Measurements from ENCODE around the gene PROK2. TPM values are rescaled to one million over a fixed set of nuclear protein-coding genes. Genes with fewer than 3 reads are reported as not detected.

Gene PROK2
- total and polyA plus RNA-seq, 10 of the 15 experiments (the other 5 are each of a cell fraction or from before 2014, with no cell fraction given): not detected

- peaks cover 10% of the 10 kb centered on the region for H3K4me1 ChIP-seq (ENCODE audit: control insufficient read depth, insufficient read depth, low read length)
- H3K4me2 ChIP-seq (ENCODE audit: control insufficient read depth, insufficient read depth): peak overlapping the region; percentile 94
- H3K9ac ChIP-seq (ENCODE audit: control insufficient read depth, insufficient read depth, low read length): peak overlapping the region; percentile 13; the same call in 1 of the 2 replicates
- no peak overlapping the region for H3K27ac ChIP-seq (ENCODE audit: control insufficient read depth, insufficient read depth)
- H4K20me1 ChIP-seq (ENCODE audit: control insufficient read depth, insufficient read depth): no peaks in the 10 kb centered on the region
- peaks cover 9 to 12% of the 10 kb centered on the region in 2 experiments for H3K27me3 ChIP-seq (replicated peaks in 1 of 2; ENCODE audit: control insufficient read depth in 2 of 2, insufficient read depth in 2 of 2, low read length in 1 of 2)
- TF ChIP-seq HDAC6 (IDR thresholded peaks at IDR 0.05; ENCODE audit: unreplicated experiment): peak; percentile 31
- TF ChIP-seq CBX3 (IDR thresholded peaks at IDR 0.05; ENCODE audit: borderline replicate concordance, low read depth): no peak
- TF ChIP-seq EGR1 (IDR thresholded peaks at IDR 0.05; ENCODE audit: borderline replicate concordance in 1 of 2, low read depth in 2 of 2, low read length in 2 of 2): no peak
- TF ChIP-seq PML (IDR thresholded peaks at IDR 0.05; ENCODE audit: low read length): no peak
- no peak for TF ChIP-seq ESRRA (IDR thresholded peaks at IDR 0.05; ENCODE audit: low read length)
- no peak for TF ChIP-seq PAX8 (IDR thresholded peaks at IDR 0.05)
- TF ChIP-seq LARP7 (IDR thresholded peaks at IDR 0.05): 0 out of 2 replicates have a peak, but pooled peaks have one; percentile 59
- no peak for TF ChIP-seq NFYA (IDR thresholded peaks at IDR 0.05; ENCODE audit: borderline replicate concordance, low read depth, low read length)
- TF ChIP-seq NR2F1 (conservative IDR thresholded peaks at IDR 0.05): no peak
- peak; percentile 99 for TF ChIP-seq SUZ12 (IDR thresholded peaks at IDR 0.05; ENCODE audit: unreplicated experiment)
- no peak for TF ChIP-seq WRNIP1 (IDR thresholded peaks at IDR 0.05; ENCODE audit: borderline replicate concordance, low read depth, low read length)
- 0 out of 2 replicates have a peak, but pooled peaks have one; percentile 69 for TF ChIP-seq EZH2 (IDR thresholded peaks at IDR 0.05; ENCODE audit: borderline replicate concordance, control insufficient read depth, low read depth, low read length)
- peak; percentile 68 for ATAC-seq
- POLR2A ChIA-PET: no interaction called here
- 2% methylated on average over 49 of the region's 73 CpGs for WGBS (ENCODE audit: insufficient coverage, insufficient replicate concordance, low lambda C conversion rate, missing lambda C conversion rate)
- FAIRE-seq: no peak
- no peaks in the 10 kb centered on the region; the same call in 2 of the 3 replicates for H3K9me3 ChIP-seq (replicated peaks; ENCODE audit: control insufficient read depth, insufficient read depth, low read length)
- in situ Hi-C loops (cut with MboI) (no loop called here), intact Hi-C loops (cut with micrococcal nuclease; ENCODE audit: unreplicated experiment) (loop anchor here (5.0 kb wide), 1 partner anchor 1098 kb away; no protein-coding TSS in a partner anchor)
- SMC1A ChIA-PET (ENCODE audit: uncharacterized antibody, unreplicated experiment): interaction anchor here (1.1 kb wide), 1 partner anchor 936 kb away, joined by 4 read pairs; no protein-coding TSS in a partner anchor
- BruUV-seq (replicated peaks): no TSS peak
- CTCF ChIA-PET: interaction anchor here (0.9 to 1.8 kb wide), 3 partner anchors 10 to 14 kb away, joined by 3 to 6 read pairs (median 3); no protein-coding TSS in a partner anchor
- H3K79me2 ChIP-seq (ENCODE audit: control insufficient read depth, insufficient read depth, low read length): no peaks in the 10 kb centered on the region
- peak overlapping the region; percentile 60; the same call in 1 of the 2 replicates for H3K4me3 ChIP-seq
- DNase-seq (ENCODE audit: low read depth, low spot score): no peak
- H2AFZ ChIP-seq (ENCODE audit: control insufficient read depth, low read depth, low read length): peak overlapping the region; percentile 58
- no peaks in the 10 kb centered on the region for H3K36me3 ChIP-seq (ENCODE audit: control insufficient read depth in 2 of 2, insufficient read depth in 2 of 2, low read length in 1 of 2)
- RAD21 ChIA-PET (ENCODE audit: unreplicated experiment): no interaction called here
Measured at GRCh38 chr3:71724584-71725270, 60.2 kb downstream of the PROK2 start.
